Measurements from ENCODE around the gene UGT1A1.

Gene UGT1A1

GRCh38 chr2:233811087-233811486 lies 51.0 kb downstream of the UGT1A1 start:
- no peak overlapping the region for H3K4me3 ChIP-seq (ENCODE audit: low read depth, low read length)
- no peak for DNase-seq (ENCODE audit: low read depth)
- no peak for TF ChIP-seq CTCF (IDR thresholded peaks at IDR 0.05; ENCODE audit: control insufficient read depth, extremely low read depth, insufficient read depth)

- no peak for TF ChIP-seq CTCF (IDR thresholded peaks at IDR 0.05; ENCODE audit: control insufficient read depth, extremely low read depth, insufficient read depth)
- H3K4me3 ChIP-seq (ENCODE audit: low read depth, low read length) = no peak overlapping the region
- no peak for DNase-seq (ENCODE audit: low read depth)
Observed at GRCh38 chr2:233811732-233812131, 51.7 kb downstream of the UGT1A1 start.

- no peak overlapping the region for H3K4me3 ChIP-seq (ENCODE audit: low read depth, low read length)
- no peak for DNase-seq (ENCODE audit: low read depth)
- no peak for TF ChIP-seq CTCF (IDR thresholded peaks at IDR 0.05; ENCODE audit: control insufficient read depth, extremely low read depth, insufficient read depth)
Observed at GRCh38 chr2:233813236-233814055, 53.4 kb downstream of the UGT1A1 start.

GRCh38 chr2:233814056-233814835 lies 54.2 kb downstream of the UGT1A1 start:
- TF ChIP-seq CTCF (IDR thresholded peaks at IDR 0.05; ENCODE audit: control insufficient read depth, extremely low read depth, insufficient read depth) = no peak
- DNase-seq (ENCODE audit: low read depth) = no peak
- H3K4me3 ChIP-seq (ENCODE audit: low read depth, low read length) = no peak overlapping the region

GRCh38 chr2:233815861-233816260 lies 55.8 kb downstream of the UGT1A1 start:
- no peak overlapping the region for H3K4me3 ChIP-seq (ENCODE audit: low read depth, low read length)
- no peak for DNase-seq (ENCODE audit: low read depth)
- no peak for TF ChIP-seq CTCF (IDR thresholded peaks at IDR 0.05; ENCODE audit: control insufficient read depth, extremely low read depth, insufficient read depth)

- DNase-seq (ENCODE audit: low read depth) = no peak
- TF ChIP-seq CTCF (IDR thresholded peaks at IDR 0.05; ENCODE audit: control insufficient read depth, extremely low read depth, insufficient read depth) = no peak
- H3K4me3 ChIP-seq (ENCODE audit: low read depth, low read length) = no peak overlapping the region
Observed at GRCh38 chr2:233816334-233816733, 56.3 kb downstream of the UGT1A1 start.
